ENCODE results near the gene PROSER2.
"Not testable (repeated sequence)": the region's sequence is repeated elsewhere in the genome, so short reads cannot be mapped to it uniquely, and the experiment has no call there.

The PROSER2 gene

DNA sequence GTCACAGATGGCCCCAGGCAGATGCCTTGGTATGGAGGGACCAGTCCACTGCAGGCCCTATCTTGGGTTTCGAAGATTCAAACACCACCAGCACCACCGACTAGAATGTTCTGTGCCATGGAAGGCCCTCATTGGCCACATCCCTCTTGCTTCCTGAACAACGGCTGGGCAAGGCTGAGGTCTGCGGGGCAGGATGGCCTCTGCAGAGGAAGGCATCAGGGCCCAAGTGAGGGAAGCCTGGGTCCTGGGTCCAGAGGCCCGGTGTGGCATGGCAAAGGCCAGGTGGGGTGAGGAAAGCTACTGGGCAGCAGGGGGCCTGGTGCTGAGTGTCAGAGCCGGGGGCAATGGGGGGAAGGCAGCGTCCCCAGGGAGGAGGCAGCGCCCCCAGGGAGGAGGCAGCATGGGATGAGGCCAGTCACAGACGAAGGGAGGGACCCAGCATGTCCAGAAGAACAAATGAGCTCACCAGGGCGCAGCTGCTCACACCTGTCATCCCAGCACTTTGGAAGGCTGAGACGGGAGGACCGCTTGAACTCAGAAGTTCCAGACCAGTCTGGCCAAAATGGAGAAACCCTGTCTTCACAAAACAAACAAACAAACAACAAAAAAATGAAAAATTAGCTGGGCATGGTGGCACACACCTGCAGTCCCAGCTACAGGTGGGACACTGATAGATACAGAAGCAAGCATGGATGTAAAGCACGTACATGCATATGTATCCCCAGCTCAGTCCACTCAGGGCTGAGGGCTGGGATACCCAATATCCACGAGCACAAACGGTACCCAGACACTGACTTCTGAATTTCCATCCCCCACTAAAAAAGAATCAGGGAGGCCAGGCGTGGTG, 64.4 kb downstream of the PROSER2 start:
- Mint-ChIP-seq H3K9me3 (no peaks in the 10 kb centered on the region), H3K4me3 (no peak overlapping the region), H3K27ac (no peak overlapping the region), H3K27me3 (no peaks in the 10 kb centered on the region), H3K36me3 (ENCODE audit: low read depth) (no peaks in the 10 kb centered on the region), H3K4me1 (ENCODE audit: low read depth) (peaks cover 2% of the 10 kb centered on the region)
- no peak for DNase-seq

DNA sequence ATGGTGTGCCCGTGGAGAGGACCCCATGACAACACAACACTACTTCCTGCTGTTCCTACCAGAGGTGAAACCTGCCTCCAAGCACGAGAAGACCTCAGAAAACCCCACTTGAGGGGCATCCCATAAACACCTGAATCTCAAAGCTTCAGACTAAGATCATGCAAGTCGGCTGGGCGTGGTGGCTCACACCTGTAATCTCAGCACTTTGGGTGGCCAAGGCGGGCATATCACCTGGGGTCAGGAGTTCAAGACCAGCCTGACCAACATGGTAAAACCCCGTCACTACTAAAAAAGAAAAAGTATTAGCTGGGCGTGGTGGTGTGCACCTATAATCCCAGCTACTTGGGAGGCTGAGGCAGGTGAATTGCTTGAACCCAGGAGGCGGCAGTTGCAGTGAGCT, 66.1 kb downstream of the PROSER2 start:
- not testable (repeated sequence) for H3K4me1 Mint-ChIP-seq (ENCODE audit: low read depth); H3K4me3 Mint-ChIP-seq; DNase-seq

DNA sequence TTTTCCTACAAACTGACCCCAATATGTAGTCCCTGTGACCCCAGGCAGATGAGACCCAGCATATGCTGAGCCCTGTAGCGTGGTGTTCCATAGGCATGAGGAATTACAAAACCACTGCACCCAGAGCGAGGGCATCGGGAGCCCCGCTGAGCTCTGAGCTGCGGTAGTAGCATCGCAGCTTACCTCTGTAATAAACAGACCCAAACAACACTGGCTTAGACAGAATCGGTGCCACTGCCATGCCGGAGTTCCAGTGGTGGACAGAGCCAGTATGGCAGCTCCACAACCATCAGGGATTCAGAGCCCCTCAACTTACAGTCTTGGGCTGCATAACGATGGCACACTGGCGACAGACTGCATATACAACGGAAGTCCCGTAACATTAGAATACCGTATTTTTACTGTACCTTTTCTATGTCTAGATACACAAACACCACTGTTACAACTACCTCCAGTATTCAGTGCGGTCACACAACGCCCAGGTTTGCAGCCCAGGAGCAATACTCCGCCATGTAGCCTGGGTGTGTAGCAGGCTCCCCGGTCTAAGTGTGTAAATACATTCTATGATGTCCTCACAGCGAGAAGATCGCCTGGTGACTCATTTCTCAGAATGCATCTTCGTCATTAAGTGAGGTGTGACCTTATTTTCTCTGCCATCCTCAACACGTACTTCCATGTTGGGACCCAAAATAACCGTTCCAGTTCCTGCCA, 68.8 kb downstream of the PROSER2 start:
- H3K4me3 Mint-ChIP-seq: no peak overlapping the region
- no peak overlapping the region for H3K27ac Mint-ChIP-seq
- no peaks in the 10 kb centered on the region for H3K9me3 Mint-ChIP-seq
- H3K27me3 Mint-ChIP-seq: no peaks in the 10 kb centered on the region
- no peak for DNase-seq
- H3K36me3 Mint-ChIP-seq (ENCODE audit: low read depth): no peaks in the 10 kb centered on the region
- H3K4me1 Mint-ChIP-seq (ENCODE audit: low read depth): no peaks in the 10 kb centered on the region

More for the DNA sequence above, 66.1 kb downstream of the PROSER2 start:
- H3K27ac Mint-ChIP-seq; H3K36me3 Mint-ChIP-seq (ENCODE audit: low read depth); H3K9me3 Mint-ChIP-seq; H3K27me3 Mint-ChIP-seq: not testable (repeated sequence)

DNA sequence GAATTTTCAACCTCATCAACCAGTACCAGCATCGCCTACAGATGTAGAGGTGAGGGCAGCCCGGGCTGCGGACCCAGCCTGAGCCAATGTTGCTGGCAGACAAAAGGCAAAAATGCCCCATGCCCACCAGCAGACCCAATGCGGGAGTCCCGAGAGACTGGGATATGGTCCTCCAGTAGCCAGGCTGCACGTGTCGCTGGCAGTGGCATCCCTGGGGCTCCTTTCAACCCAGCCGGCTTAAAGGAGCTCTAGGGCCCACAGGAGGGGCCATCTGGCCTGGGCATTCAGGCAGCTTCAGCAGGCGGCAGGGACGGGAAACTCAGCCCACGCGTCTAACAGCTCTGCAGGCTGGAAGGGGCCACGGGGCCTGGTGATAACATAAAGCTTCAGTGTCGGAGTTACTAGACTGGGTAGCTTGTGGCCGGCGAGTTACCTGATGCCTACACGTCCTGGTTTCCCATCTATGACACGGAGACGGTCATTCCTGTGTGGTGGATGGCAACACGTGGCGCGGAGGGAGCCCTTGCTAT, 70.7 kb downstream of the PROSER2 start:
- Mint-ChIP-seq H3K9me3 (no peaks in the 10 kb centered on the region), H3K4me1 (ENCODE audit: low read depth) (no peaks in the 10 kb centered on the region), H3K36me3 (ENCODE audit: low read depth) (no peaks in the 10 kb centered on the region), H3K4me3 (no peak overlapping the region), H3K27ac (no peak overlapping the region), H3K27me3 (no peaks in the 10 kb centered on the region)
- DNase-seq: no peak

DNA sequence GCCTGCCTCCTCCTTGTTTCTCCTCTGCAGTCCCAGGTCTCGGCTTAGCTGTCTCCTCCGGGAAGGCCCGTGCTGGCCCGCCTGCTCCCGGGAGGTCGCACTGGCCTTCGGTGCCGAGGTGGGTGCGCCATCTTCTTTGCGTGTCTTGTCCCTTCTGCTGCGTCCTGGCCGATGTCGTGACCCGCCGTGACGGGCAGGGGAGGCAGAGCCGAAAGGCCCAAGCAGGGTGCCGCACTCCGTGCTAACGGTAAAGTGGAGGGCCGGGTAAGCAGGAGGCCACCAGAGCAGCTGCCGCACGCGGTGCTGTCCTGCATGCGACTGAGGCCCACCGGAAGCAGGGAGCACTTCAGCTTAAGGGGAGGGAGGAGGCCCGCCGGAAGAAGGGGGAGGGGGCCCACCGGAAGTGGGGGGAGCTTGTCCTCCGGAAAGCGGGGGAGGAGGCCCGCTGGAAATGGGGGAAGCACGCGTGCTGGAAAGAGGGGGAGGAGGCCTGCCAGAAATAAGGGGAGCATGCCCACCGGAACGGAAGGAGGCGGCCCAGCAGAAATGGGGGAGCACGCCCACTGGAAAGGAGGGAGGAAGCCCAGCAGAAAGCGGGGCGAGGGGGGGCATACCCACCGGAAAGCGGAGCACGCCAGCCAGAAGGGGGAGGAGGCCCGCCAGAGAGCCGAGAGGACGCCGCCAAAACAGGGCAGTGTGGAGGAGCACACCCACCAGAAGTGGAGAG, 71.4 kb downstream of the PROSER2 start:
- Mint-ChIP-seq H3K27me3 (no peaks in the 10 kb centered on the region), H3K4me1 (ENCODE audit: low read depth) (no peaks in the 10 kb centered on the region), H3K9me3 (no peaks in the 10 kb centered on the region), H3K4me3 (no peak overlapping the region), H3K36me3 (ENCODE audit: low read depth) (no peaks in the 10 kb centered on the region), H3K27ac (no peak overlapping the region)
- DNase-seq: no peak

DNA sequence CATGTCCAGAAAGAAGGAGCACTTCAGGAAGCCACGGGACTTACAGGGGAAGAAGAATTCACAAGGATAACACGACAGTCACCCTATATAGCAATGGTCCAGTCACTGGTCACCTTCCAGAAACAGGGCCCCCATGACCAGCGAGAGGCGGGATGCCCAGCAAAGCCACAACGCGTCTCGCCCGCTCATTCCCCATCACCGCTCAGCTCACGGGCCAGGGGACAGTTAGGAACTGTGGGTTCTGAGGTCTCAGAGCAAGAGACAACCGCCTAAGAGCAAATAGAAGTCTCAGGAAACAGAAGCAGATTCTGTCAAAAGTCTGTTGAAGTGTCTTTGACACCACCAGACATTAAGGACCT, 71.9 kb downstream of the PROSER2 start:
- Mint-ChIP-seq H3K4me1 (ENCODE audit: low read depth) (no peaks in the 10 kb centered on the region), H3K27me3 (no peaks in the 10 kb centered on the region), H3K4me3 (no peak overlapping the region), H3K27ac (no peak overlapping the region), H3K36me3 (ENCODE audit: low read depth) (no peaks in the 10 kb centered on the region), H3K9me3 (no peaks in the 10 kb centered on the region)
- DNase-seq: no peak

DNA sequence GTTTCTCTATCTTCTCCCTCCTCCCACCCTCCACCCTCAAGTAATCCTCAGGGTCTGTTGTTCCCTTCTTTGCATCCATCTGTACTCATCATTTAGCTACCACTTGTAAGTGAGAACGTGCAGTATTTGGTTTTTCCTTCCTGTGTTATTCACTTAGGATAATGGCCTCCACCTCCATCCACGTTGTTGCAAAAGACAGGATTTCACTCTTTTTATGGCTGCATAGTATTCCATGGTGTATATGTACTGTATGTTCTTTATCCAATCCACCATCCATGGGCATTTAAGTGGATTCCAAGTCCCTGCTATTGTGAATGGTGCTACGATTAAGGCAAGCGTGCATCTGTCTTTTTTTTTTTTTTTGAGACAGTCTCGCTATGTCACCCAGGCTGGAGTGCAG, 72.4 kb downstream of the PROSER2 start:
- Mint-ChIP-seq H3K27ac (no peak overlapping the region), H3K4me1 (ENCODE audit: low read depth) (no peaks in the 10 kb centered on the region), H3K36me3 (ENCODE audit: low read depth) (no peaks in the 10 kb centered on the region), H3K9me3 (no peaks in the 10 kb centered on the region), H3K4me3 (no peak overlapping the region), H3K27me3 (no peaks in the 10 kb centered on the region)
- DNase-seq: no peak

DNA sequence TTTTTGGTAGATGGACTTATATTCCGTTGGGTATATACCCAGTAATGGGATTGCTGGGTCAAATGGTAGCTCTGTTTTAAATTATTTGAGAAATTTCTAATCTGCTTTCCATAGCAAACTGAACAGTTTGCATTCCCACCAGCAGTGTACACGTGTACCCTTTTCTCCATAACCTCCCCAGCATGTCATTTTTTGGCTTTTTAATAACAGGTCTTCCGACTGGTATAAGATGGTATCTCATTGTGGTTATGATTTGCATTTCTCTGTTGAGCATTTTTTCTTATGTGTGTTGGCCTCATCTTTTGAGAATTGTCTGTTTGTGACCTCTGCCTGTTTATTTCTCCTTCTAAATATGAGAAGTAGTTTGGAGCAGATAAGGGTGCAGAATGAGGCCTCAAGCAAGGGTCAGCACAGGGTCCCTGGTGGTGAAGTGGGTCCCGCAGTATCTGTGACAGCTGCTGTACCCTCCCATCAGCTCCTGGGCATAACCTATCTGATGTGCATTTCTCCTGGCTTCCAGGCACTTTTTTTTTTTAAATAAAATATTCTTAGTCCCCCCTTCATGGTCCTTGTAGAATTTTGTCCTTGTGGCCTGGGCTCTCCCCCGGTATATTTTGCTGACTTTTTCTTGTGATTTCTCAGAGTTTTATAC, 73.5 kb downstream of the PROSER2 start:
- Mint-ChIP-seq H3K27me3 (no peaks in the 10 kb centered on the region), H3K9me3 (no peaks in the 10 kb centered on the region), H3K4me3 (no peak overlapping the region), H3K27ac (no peak overlapping the region), H3K36me3 (ENCODE audit: low read depth) (no peaks in the 10 kb centered on the region), H3K4me1 (ENCODE audit: low read depth) (no peaks in the 10 kb centered on the region)
- no peak for DNase-seq

DNA sequence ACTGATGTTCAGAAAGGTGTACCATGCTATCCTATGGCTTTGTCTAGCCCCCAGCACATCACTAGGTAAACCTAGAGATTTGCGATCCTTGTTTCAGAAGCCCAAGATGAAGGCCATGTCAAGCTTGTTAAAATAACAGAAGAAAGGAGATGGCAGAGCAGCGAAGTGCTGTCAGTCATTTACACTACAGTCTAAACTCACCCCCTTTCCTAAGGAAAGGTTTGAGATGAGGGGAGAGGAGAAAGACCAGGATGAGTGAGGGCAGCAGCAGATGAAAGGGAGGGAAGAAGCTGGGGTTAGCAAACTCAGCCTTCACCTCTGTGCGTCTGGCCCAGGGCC, 74.8 kb downstream of the PROSER2 start:
- no peak overlapping the region for H3K27ac Mint-ChIP-seq
- H3K9me3 Mint-ChIP-seq: no peaks in the 10 kb centered on the region
- no peaks in the 10 kb centered on the region for H3K27me3 Mint-ChIP-seq
- H3K36me3 Mint-ChIP-seq (ENCODE audit: low read depth): no peaks in the 10 kb centered on the region
- no peaks in the 10 kb centered on the region for H3K4me1 Mint-ChIP-seq (ENCODE audit: low read depth)
- no peak overlapping the region for H3K4me3 Mint-ChIP-seq
- no peak for DNase-seq

DNA sequence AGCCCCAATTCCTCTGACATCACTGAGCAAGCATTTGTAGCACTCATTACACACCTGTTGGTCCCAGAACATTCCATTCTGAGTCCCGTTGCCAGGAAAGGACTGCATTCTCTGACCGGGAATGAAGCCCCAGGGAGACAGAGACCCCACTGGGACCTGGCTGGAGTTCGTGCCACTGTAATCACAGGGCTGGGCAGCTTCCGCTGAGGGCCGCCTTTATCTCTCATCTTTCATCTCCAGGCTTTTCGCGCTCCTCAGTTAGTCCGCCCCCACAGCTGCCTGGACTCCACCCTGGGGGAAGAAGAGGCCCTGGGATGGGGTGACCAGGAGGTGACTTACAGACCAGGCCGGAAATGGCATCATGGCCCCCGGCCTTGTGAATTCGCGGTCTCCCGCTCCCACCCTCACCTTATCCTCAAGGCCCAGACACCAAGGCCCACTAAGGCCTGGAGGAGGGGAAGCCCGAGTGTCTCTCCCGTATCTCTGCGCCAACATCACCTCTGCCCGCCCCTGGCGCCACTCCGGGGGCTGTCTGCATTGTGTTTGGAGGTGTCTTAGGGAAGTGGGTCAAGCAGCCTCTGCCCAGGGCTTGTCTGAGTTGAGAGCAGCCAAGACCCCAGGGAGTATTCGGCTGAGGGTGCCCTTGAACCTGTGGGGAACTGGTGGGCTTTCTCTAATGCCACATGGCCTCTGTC, 75.4 kb downstream of the PROSER2 start:
- DNase-seq: no peak
- no peak overlapping the region for H3K27ac Mint-ChIP-seq
- no peaks in the 10 kb centered on the region for H3K4me1 Mint-ChIP-seq (ENCODE audit: low read depth)
- no peaks in the 10 kb centered on the region for H3K9me3 Mint-ChIP-seq
- no peak overlapping the region for H3K4me3 Mint-ChIP-seq
- no peaks in the 10 kb centered on the region for H3K27me3 Mint-ChIP-seq
- no peaks in the 10 kb centered on the region for H3K36me3 Mint-ChIP-seq (ENCODE audit: low read depth)

DNA sequence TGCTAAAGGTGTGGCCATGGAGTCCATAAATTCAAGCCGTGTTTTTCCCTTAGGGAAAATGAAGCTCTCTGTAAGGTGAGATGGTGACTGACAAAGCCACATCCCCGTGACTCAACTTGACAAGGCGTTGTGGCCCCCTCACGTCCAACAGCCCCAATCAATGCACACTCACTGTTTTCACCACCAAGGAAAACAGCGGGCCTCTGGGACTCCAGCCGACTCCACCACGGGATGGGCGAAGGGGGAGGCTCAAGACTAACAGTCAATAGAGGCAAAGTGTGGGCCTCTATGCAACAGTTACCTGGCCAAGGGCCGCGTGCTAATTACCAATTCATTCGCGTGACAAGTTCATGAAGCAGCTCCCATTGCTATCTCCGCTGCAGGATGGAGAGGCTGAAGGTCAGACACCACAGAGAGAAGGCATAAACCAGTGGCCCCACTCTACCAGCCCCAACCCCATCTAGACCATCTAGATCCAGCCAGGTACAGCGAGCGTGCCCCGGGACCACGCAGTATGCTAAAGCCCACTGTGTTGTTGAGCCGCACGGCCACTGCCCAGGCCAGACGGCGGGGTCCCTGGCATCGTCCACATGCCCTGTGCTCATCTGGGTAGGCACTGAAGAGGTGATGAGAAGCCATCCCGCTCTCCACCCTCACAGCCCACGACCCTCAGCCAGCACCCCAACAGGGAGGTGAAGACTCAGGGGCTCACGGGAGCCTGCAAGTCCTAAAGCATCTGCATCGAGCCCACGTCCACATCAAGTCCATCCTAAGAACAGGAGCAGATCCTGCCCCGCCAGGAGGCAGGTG, 76.1 kb downstream of the PROSER2 start:
- Mint-ChIP-seq H3K4me1 (ENCODE audit: low read depth) (no peaks in the 10 kb centered on the region), H3K9me3 (no peaks in the 10 kb centered on the region), H3K27me3 (no peaks in the 10 kb centered on the region), H3K36me3 (ENCODE audit: low read depth) (no peaks in the 10 kb centered on the region), H3K27ac (no peak overlapping the region), H3K4me3 (no peak overlapping the region)
- no peak for DNase-seq

DNA sequence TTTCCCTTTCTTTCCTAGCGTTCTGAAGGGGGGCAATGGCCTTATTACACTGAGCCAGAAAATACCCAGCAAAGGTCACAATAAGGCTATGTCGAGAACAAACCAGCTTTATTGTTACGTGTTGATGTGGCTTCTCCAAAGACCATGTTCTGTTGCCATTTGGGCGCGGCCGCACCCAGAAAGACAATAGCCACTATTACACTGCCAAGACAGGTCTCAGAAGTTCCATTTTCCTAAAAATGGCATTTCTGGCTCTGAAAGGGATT, 77.8 kb downstream of the PROSER2 start:
- no peak for DNase-seq
- H3K27ac Mint-ChIP-seq: no peak overlapping the region
- H3K36me3 Mint-ChIP-seq (ENCODE audit: low read depth): no peaks in the 10 kb centered on the region
- H3K27me3 Mint-ChIP-seq: no peaks in the 10 kb centered on the region
- no peaks in the 10 kb centered on the region for H3K4me1 Mint-ChIP-seq (ENCODE audit: low read depth)
- H3K4me3 Mint-ChIP-seq: no peak overlapping the region
- H3K9me3 Mint-ChIP-seq: no peaks in the 10 kb centered on the region

DNA sequence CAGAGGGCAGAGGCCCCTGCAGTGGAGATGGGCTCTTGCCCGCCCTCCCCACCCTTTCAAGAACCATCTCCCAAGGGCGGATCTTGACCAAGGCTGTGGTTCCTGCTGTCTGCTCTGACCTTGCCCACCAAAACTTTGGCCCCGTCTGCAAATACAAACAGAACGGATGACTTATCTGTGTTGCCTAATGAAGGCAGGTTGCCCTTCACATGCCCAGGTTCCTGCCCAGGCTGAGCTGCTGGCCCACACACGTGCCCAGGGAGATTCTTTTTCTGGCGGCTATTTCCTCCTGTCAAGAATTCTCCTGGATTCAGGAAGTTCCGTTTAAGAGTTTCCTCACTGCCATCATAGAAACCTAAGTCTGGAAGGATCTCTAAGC, 78.3 kb downstream of the PROSER2 start:
- H3K4me1 Mint-ChIP-seq (ENCODE audit: low read depth): no peaks in the 10 kb centered on the region
- no peaks in the 10 kb centered on the region for H3K36me3 Mint-ChIP-seq (ENCODE audit: low read depth)
- no peak for DNase-seq
- H3K27me3 Mint-ChIP-seq: no peaks in the 10 kb centered on the region
- no peak overlapping the region for H3K27ac Mint-ChIP-seq
- no peaks in the 10 kb centered on the region for H3K9me3 Mint-ChIP-seq
- H3K4me3 Mint-ChIP-seq: no peak overlapping the region
